Stimulated activated naive B cell treated with anti-CD40 and anti-IgM and Interleukin-4, amounts not matched to agents 10 μg/mL and 1 μg/mL and 100 μg/mL, for 72 hours (primary cell): Measurements from ENCODE around the gene OR6S1.

Experiments
- ATAC-seq, 2 donors: fragments of 150-1000 bp; cut with Tn5 transposase; replicated peaks; 2 replicates each; pipeline ENCODE4 v1.10.0; 2021; ENCODE audit warnings: moderate library complexity in 1 of 2
- DNase-seq: peaks from one replicate; pipeline ENCODE4 v3.0.0; 2021
- H3K27ac Mint-ChIP-seq: one replicate; pipeline ENCODE4 v1.8.0; 2022; ENCODE audit warnings: mild to moderate bottlenecking, mixed read lengths
- H3K27me3 Mint-ChIP-seq, 2 donors: one replicate each; pipeline ENCODE4 v1.8.0; 2022; ENCODE audit warnings: mixed read lengths in 2 of 2
- H3K36me3 Mint-ChIP-seq, 2 donors: one replicate each; pipeline ENCODE4 v1.8.0; 2022; ENCODE audit warnings: mixed read lengths in 2 of 2, mild to moderate bottlenecking in 1 of 2
- H3K4me1 Mint-ChIP-seq, 2 donors: one replicate each; pipeline ENCODE4 v1.8.0; 2022; ENCODE audit warnings: mixed read lengths in 2 of 2, mild to moderate bottlenecking in 1 of 2
- H3K4me3 Mint-ChIP-seq, 2 donors: one replicate each; pipeline ENCODE4 v1.8.0; 2022; ENCODE audit warnings: mild to moderate bottlenecking in 2 of 2, mixed read lengths in 2 of 2, moderate library complexity in 1 of 2
- H3K9me3 Mint-ChIP-seq, 2 donors: one replicate each; pipeline ENCODE4 v1.8.0; 2022; ENCODE audit warnings: mixed read lengths in 2 of 2, mild to moderate bottlenecking in 1 of 2

OR6S1 gene, protein sequence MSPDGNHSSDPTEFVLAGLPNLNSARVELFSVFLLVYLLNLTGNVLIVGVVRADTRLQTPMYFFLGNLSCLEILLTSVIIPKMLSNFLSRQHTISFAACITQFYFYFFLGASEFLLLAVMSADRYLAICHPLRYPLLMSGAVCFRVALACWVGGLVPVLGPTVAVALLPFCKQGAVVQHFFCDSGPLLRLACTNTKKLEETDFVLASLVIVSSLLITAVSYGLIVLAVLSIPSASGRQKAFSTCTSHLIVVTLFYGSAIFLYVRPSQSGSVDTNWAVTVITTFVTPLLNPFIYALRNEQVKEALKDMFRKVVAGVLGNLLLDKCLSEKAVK

DNA sequence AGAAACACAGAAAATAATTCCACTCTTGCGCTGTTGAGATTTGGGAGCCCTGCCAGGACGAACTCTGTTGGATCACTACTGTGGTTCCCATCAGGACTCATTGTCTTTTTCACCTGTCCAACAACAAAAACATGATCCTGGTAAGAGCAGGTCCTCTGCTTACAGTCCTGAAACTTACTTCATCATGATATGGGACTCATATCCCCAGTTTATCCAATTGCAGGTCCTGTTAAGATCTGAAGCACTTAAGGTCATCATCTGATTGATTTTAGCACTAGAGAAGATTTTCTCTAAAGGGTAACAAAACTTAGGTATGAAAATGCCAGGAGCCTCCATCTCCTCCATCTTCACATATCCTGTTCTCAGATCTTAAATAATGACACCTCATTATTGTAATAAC is at the start of gene OR6S1:
Gene OR6S1, minus strand, starts transcription at position 101 of the 400 bp plus-strand sequence. Its CDS starts 0 bp downstream, at position 101.
- ATAC-seq (no peak), DNase-seq (no peak)
- H3K27me3 Mint-ChIP-seq = peaks cover 39 to 49% of the 10 kb centered on the region in 2 donors
- H3K27ac Mint-ChIP-seq = no peak within 1 kb of the TSS
- no peaks in the 10 kb centered on the region for H3K36me3 Mint-ChIP-seq
- no peaks in the 10 kb centered on the region for H3K9me3 Mint-ChIP-seq
- no peak within 1 kb of the TSS for H3K4me3 Mint-ChIP-seq
- H3K4me1 Mint-ChIP-seq = no peaks in the 10 kb centered on the region

DNA sequence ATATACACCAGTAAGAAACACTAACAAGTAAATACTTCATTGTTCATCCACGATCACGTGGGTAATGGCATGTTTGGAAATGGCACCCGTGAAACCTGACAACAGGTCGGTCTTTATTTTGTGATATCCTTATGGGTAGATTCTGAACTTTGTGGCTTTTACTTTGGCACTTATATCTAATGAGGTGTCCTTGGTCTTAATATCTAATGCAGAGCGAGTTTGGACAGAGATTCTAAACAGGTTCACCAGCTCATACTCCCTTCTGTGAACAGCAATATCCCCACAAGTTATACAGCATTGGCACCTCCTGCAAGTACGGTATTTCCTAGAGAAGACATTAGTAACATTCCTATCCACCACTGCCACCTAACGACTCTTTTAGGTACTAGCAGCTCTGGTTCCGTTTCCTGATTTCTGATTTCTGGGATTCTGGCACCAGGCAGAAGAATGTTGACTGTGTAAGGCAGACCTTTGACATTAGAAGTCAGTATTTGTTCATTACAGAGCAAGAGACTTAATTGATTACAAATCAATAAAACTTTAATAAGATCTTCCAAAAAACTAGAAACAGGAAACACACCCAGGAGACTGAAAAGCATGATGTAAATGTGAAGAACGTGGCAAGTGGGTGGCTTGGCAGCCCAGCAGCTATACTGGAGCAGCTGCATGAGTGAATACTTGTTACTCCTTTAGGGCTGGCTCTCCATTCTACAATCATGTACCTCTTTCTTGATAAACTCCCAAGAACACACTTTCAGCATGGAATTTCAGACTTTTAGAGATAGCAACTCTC is 49.6 kb upstream of the OR6S1 start:
- no peaks in the 10 kb centered on the region for H3K27me3 Mint-ChIP-seq

DNA sequence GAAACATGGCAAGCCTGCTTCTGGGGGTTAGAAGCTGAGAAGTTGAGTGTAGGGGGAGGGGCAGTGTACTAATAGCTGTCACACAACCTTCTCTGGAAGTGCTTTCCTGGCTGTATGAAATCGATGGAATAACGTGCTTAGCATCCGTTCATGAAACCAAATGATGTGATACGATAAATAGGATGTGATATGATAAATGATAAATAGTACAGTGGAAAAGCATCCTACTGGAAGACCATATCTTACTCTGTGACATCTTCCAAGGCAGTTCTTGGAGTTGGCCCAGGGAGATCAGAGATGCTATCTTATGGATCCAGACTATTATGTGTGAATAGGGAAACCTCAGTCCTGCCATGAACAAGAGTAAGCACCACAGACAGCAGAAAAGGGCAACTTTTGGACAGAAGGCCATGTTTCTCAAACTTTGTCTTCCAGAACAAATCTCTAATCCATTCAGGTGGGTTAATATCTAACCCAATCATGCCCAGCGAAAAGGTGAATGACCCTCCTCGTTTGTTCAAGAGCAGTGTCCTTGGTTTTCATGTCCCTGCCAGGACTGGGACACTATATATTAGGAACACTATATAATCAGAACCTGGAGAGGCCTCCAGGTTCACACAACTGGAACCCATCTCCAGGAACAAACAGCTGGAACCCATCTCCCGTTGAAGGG is 46.8 kb upstream of the OR6S1 start, which contains the start of gene ANG:
Gene ANG, plus strand, starts transcription at position 598 of the 673 bp plus-strand sequence. CDS start 4,801 bp downstream, outside the sequence.
- Mint-ChIP-seq H3K9me3 (no peaks in the 10 kb centered on the region), H3K27ac (no peak within 1 kb of the TSS), H3K27me3 (no peaks in the 10 kb centered on the region), H3K4me1 (peaks cover 7 to 9% of the 10 kb centered on the region in 2 donors), H3K36me3 (no peaks in the 10 kb centered on the region), H3K4me3 (no peak within 1 kb of the TSS)
- DNase-seq (no peak), ATAC-seq (no peak)

More for the DNA sequence above, 49.6 kb upstream of the OR6S1 start:
- peaks cover 5 to 7% of the 10 kb centered on the region in 2 donors for H3K4me1 Mint-ChIP-seq
- ATAC-seq (peak; percentile 82 to 85), DNase-seq (no peak)
- H3K36me3 Mint-ChIP-seq = no peaks in the 10 kb centered on the region
- H3K27ac Mint-ChIP-seq = no peak overlapping the region
- H3K4me3 Mint-ChIP-seq = no peak overlapping the region
- H3K9me3 Mint-ChIP-seq = no peaks in the 10 kb centered on the region

DNA sequence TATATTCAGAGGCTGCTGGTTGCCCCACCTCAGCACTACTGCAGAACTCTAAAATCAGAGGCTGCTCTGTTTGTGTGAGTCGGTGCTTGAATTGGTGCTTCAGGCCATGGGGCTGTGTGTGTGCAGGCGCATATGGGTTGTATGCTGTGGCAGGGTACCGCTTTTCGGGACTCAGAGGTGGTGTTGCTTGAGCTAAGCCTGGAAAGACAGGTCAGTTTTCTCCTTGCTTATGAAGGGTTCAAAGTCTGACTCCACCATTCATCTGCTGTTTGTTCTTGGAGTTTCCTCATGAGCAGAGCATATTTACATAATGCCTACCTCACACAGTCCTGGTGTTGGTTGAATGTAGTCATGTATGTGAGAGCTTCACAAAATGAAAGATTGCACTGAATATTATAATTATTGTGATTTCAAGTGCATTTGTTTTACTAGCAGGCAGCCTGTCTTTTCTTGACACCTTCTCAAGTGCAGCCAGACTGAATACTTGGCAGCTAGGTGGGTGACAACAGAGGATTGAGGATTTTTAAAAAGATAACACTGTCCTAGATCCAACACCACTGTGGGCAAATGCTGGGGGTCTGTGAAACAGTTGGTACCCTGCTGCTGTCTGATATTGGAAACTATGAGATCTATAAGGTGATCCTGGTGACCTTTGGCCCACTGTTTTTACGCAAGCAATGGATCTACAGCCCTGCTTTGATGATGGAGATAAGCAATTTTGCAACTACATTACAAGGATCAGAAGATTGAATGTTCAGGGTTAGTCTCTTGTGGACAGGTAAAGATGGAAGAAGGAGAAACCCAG is 46.1 kb upstream of the OR6S1 start:
- Mint-ChIP-seq H3K9me3 (no peaks in the 10 kb centered on the region), H3K27me3 (no peaks in the 10 kb centered on the region), H3K27ac (no peak overlapping the region), H3K36me3 (no peaks in the 10 kb centered on the region), H3K4me3 (no peak overlapping the region), H3K4me1 (peaks cover 7 to 9% of the 10 kb centered on the region in 2 donors)
- DNase-seq (no peak), ATAC-seq (no peak)

DNA sequence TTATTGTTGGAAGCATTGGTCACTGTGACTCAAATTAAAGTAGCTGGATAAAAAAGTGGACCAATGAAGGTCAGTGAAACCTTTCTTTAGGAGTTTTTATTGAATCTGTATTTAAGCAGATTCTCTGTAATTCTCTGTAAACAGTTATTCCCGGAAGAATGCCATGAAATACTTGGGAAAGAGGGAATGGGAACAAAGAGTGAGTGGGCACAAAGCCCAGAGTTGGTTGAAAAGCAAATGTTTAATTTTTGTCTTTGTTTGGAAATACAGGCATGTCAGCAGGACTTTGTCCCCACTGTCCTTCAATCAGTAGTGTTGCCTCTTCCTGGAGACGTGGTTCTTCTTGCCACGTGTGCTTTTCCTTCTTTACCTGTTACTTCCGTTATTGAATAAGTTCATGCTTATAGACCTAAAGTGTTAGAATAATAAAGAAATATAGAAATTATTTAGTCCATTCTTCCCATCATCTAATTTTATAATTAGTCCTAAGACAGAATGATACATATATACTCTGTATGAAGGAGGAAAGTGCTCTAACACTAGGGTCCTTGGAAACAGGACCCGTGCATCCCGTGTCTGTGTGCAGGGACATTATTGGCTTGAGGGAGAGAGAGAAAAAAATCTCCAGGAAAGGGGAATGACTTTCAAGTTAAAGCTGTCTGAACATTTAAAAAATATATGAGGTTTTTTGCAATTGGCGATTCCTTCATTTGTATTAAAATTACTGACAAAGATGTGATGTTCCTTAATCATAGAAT is 45.1 kb upstream of the OR6S1 start:
- no peak for ATAC-seq
- Mint-ChIP-seq H3K36me3 (no peaks in the 10 kb centered on the region), H3K27me3 (no peaks in the 10 kb centered on the region), H3K27ac (no peak overlapping the region), H3K4me3 (no peak overlapping the region), H3K4me1 (peaks cover 7 to 14% of the 10 kb centered on the region in 2 donors), H3K9me3 (no peaks in the 10 kb centered on the region)
- no peak for DNase-seq

DNA sequence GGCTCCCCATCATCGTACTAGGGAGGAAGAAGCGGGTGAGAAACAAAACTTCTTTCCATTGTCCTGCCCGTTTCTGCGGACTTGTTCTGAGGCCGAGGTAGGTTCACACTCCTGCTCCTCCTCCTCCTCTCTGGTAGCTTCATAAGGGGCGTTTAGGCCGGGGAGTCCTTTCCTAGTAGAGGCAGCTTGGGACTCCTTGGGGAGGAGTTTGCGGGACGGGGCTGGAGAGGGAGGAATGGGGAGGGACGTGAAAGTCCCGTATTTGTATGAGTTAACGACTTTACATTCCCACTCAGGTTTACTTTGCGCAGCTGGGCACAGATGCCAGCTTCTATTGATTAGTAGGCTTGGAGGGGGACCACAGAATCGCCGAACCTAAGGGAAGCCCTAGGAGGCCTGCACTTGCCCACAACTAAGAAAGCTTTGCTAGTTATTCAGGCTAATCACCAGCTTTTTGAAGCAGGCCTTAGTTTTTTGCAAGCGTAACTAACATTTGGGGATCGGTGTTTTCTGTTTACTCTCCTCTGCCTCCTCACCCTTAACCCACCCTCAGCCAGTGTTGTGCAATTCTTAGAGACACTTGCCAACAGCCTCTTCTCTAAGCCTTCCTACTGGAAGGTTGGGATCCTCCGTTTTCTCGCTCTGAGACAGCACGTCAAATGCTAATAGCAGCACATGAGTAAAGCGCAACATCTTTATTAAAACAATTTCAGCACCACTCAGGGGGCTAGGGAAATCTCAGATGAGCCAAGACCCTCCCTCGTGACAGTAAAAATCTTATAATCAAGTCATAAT is 43.4 kb upstream of the OR6S1 start:
- ATAC-seq (no peak), DNase-seq (no peak)
- peak overlapping the region; percentile 66 for H3K27ac Mint-ChIP-seq
- H3K36me3 Mint-ChIP-seq = no peaks in the 10 kb centered on the region
- peaks cover 0 to 23% of the 10 kb centered on the region in 2 donors for H3K4me1 Mint-ChIP-seq
- H3K27me3 Mint-ChIP-seq = peaks cover 6% of the 10 kb centered on the region in 2 donors
- H3K9me3 Mint-ChIP-seq = no peaks in the 10 kb centered on the region
- peak overlapping the region in 1 of 2 donors; percentile 13 for H3K4me3 Mint-ChIP-seq

DNA sequence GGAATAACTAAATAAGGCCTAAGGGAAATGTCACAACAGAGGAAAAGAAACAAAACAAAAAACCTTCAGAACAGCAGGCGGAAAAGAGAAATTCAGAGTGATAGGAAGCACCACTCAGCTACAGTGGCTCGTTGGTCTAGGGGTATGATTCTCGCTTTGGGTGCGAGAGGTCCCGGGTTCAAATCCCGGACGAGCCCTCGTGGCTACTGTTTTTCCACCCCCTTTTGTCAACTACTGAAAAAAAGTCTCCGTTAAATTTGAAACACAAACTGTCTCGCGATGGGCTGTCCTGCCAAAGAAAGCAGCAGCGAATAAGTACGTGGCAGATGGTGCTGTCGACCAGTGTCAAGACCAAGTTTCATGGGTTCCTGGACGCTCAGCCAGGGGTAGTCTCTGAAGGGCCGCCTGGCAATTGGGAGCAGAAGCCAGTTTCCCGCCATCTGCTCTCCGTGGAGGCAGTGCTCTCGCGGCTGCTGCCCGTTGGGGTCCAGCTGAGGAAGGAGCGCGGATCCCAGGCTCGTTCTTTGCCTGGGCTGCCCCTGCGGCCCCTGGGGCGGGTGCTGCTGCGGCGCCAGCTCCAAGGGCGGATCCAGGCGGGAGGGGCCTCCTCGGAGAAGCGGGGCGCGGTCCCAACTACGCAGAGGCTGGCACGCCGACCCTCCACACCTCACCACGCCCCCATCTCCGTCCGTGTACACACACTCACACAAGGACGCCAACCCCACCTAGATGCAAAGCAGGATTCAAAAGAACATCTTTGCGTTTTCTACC is 42.6 kb upstream of the OR6S1 start, which contains the start of gene RNASE4:
Gene RNASE4, plus strand, starts transcription at position 670 of the 771 bp plus-strand sequence. CDS start 14,812 bp downstream, outside the sequence.
- peaks cover 6% of the 10 kb centered on the region in 2 donors for H3K27me3 Mint-ChIP-seq
- H3K4me1 Mint-ChIP-seq = peaks cover 0 to 25% of the 10 kb centered on the region in 2 donors
- DNase-seq (peak; percentile 73), ATAC-seq (peak; percentile 38 to 46)
- peak within 1 kb of the TSS; percentile 66 for H3K27ac Mint-ChIP-seq
- H3K4me3 Mint-ChIP-seq = peak within 1 kb of the TSS in 1 of 2 donors; percentile 13
- H3K36me3 Mint-ChIP-seq = no peaks in the 10 kb centered on the region
- H3K9me3 Mint-ChIP-seq = no peaks in the 10 kb centered on the region

DNA sequence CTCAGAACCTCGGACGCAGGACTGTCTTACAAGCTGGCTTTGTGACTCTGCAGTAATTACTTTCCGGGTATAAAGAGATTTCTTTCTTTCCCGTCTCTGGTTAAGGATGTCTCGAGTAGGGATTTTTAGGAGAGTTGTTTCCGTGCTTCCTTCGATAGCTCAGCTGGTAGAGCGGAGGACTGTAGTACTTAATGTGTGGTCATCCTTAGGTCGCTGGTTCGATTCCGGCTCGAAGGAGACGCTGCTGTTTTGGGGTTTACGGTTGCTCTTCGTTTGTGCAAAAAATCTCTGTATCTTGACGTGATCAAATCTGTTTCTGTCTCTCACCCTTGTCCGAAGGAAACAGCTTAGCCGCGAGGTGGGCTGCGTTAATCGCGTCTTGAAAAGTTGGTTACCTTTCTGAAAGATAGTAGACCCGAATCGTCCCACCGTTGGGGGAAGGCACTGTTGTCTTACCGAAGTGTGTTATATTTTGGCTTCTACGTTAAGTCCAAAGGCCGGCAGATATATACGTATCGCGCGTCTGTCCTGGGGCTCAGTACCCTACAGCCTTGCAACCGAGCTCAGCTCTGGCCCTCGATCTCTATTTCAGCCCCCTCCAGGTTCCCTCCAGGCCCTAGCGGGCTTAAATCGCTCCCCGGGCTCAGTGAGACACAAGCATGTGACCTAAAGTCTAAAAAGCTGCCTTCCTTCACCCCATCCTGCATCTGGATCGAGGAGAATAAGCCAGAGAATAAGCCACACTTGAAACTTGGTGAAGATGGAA is 41.8 kb upstream of the OR6S1 start:
- Mint-ChIP-seq H3K4me3 (no peak overlapping the region), H3K27ac (no peak overlapping the region), H3K36me3 (no peaks in the 10 kb centered on the region), H3K27me3 (peaks cover 6% of the 10 kb centered on the region in 2 donors), H3K4me1 (peaks cover 0 to 27% of the 10 kb centered on the region in 2 donors), H3K9me3 (no peaks in the 10 kb centered on the region)
- peak; percentile 56 to 58 for ATAC-seq
- DNase-seq = peak; percentile 82

DNA sequence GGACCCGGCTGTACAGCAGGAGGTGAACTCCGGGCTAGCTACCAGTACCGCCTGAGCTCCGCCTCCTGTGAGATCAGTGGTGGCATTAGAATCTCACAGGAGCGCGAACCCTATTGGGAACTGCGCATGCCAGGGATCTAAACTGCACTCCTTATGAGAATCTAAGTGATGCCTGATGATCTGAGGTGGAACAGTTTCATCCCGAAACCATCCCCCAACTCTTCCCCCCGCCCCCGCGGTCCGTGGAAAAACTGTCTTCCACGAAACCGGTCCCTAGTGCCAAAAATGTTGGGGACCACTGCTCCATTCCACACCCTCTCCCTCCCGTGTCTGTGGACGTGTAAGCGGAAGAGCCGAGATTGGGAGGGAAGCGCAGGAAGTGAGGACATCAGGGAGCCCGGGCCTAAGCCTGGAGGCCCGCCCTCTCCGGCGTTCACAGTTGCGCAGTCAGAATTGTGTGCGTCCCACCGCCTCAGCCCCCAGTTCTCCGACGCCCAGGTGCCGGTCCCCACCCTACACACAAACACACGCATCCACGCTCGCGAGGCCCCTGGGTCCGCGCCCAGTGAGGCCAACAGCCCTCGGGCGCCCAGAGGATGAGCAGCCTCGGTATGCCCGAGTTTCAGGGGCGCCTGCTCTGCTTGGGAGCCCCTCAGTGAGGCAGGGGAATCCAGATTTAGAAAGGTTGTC is 41.1 kb upstream of the OR6S1 start:
- no peak overlapping the region for H3K4me3 Mint-ChIP-seq
- peak; percentile 70 to 72 for ATAC-seq
- DNase-seq = peak; percentile 77
- H3K27me3 Mint-ChIP-seq = peaks cover 6% of the 10 kb centered on the region in 2 donors
- no peaks in the 10 kb centered on the region for H3K36me3 Mint-ChIP-seq
- no peaks in the 10 kb centered on the region for H3K9me3 Mint-ChIP-seq
- peaks cover 0 to 27% of the 10 kb centered on the region in 2 donors for H3K4me1 Mint-ChIP-seq
- H3K27ac Mint-ChIP-seq = no peak overlapping the region

DNA sequence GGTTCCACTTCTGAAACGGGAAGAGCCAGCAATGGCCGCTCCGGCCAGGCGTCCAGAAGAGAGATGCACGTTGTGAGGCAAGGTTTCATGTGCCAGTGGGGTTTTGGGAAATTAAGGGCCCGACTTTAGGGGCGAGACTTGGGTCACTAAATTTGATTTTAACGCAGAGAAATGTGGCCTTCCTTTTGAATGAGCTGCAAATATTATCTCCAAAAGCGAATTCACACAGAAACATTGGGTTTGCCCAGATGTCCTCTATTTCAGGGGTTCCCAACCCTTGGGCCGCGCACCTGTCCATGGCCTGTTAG is 40.6 kb upstream of the OR6S1 start:
- H3K9me3 Mint-ChIP-seq = no peaks in the 10 kb centered on the region
- peaks cover 0 to 27% of the 10 kb centered on the region in 2 donors for H3K4me1 Mint-ChIP-seq
- no peak overlapping the region for H3K27ac Mint-ChIP-seq
- H3K4me3 Mint-ChIP-seq = no peak overlapping the region
- ATAC-seq (no peak), DNase-seq (no peak)
- peaks cover 6% of the 10 kb centered on the region in 2 donors for H3K27me3 Mint-ChIP-seq
- H3K36me3 Mint-ChIP-seq = no peaks in the 10 kb centered on the region
